Glomerular visceral epithelial cell (primary cell): Measurements from ENCODE around the gene YOD1.

Source experiments
- DNase-seq: peaks from one replicate; pipeline ENCODE4 v3.0.0-alpha.2; 2016; ENCODE audit errors: extremely low spot score

YOD1 gene

GRCh38 chr1:207009182-207009850 is 41.7 kb downstream of the YOD1 start:
- DNase-seq: no peak

GRCh38 chr1:207007352-207008033 is 43.5 kb downstream of the YOD1 start:
- DNase-seq: peak; percentile 92

GRCh38 chr1:207006914-207007313 is 44.1 kb downstream of the YOD1 start:
- no peak for DNase-seq

- DNase-seq: no peak
Observed at GRCh38 chr1:207006083-207006482, 44.9 kb downstream of the YOD1 start.

- peak; percentile 76 for DNase-seq
Observed at GRCh38 chr1:207004931-207005830, 45.8 kb downstream of the YOD1 start.

GRCh38 chr1:207003210-207003609 is 47.8 kb downstream of the YOD1 start:
- no peak for DNase-seq

- peak; percentile 23 for DNase-seq
Observed at GRCh38 chr1:207002724-207003146, 48.3 kb downstream of the YOD1 start.

GRCh38 chr1:207001492-207002245 is 49.3 kb downstream of the YOD1 start:
- no peak for DNase-seq

- no peak for DNase-seq
Observed at GRCh38 chr1:207000651-207001291, 50.2 kb downstream of the YOD1 start.

- no peak for DNase-seq
Observed at GRCh38 chr1:206998816-206999215, 52.2 kb downstream of the YOD1 start.
